Smooth muscle cell (in vitro differentiated cells): ENCODE measurements around the gene ITGA11. TPM values are rescaled to one million over a fixed set of nuclear protein-coding genes. Genes with fewer than 3 reads are reported as not detected.
A peak's percentile ranks its signal among the peaks of the same experiment; 100 is the strongest.

Source experiments
- DNase-seq: peaks from one replicate; lab custom pipeline; 2025; ENCODE audit not compliant: unreplicated experiment; lab: John Stamatoyannopoulos, UW
- H2AFZ ChIP-seq: fragments of 200-600 bp; sonication (generic); 2 replicates; pipeline ENCODE4 v1.6.0; 2016; ENCODE audit warnings: antibody characterized with exemption, low read depth, mild to moderate bottlenecking
- H3F3A ChIP-seq: fragments of 200-600 bp; sonication (generic); 2 replicates; pipeline ENCODE4 v1.6.0; 2017; ENCODE audit warnings: antibody characterized with exemption, low read depth
- H3K27ac ChIP-seq: fragments of 200-600 bp; sonication (generic); 2 replicates; pipeline ENCODE4 v1.5.1; 2016; ENCODE audit warnings: low read depth, mild to moderate bottlenecking
- H3K27me3 ChIP-seq: fragments of 200-600 bp; sonication (generic); 2 replicates; pipeline ENCODE4 v1.6.1; 2016; ENCODE audit warnings: low read depth, mild to moderate bottlenecking
- H3K36me3 ChIP-seq: fragments of 200-600 bp; sonication (generic); 2 replicates; pipeline ENCODE4 v1.5.1; 2016; ENCODE audit warnings: low read depth
- H3K4me1 ChIP-seq: fragments of 200-600 bp; sonication (generic); 2 replicates; pipeline ENCODE4 v1.5.1; 2016; ENCODE audit warnings: low read depth
- H3K4me2 ChIP-seq: fragments of 200-600 bp; sonication (generic); 2 replicates; pipeline ENCODE4 v1.6.0; 2016; ENCODE audit warnings: mild to moderate bottlenecking
- H3K4me3 ChIP-seq: fragments of 200-600 bp; sonication (generic); 2 replicates; pipeline ENCODE4 v1.5.1; 2016; ENCODE audit warnings: mild to moderate bottlenecking
- H3K79me2 ChIP-seq: fragments of 200-600 bp; sonication (generic); 2 replicates; pipeline ENCODE4 v1.6.0; 2016; ENCODE audit warnings: low read depth, mild to moderate bottlenecking
- H3K9ac ChIP-seq: fragments of 200-600 bp; sonication (generic); 2 replicates; pipeline ENCODE4 v1.6.0; 2016; ENCODE audit warnings: low read depth
- H3K9me3 ChIP-seq: fragments of 200-600 bp; sonication (generic); replicated peaks from 2 replicates; pipeline ENCODE4 v1.5.1; 2016; ENCODE audit warnings: low read depth
- H4K20me1 ChIP-seq: fragments of 200-600 bp; sonication (generic); 2 replicates; pipeline ENCODE4 v1.6.0; 2016; ENCODE audit warnings: low read depth
- WGBS: methylation state at CpG from one replicate; pipeline ENCODE4 v1.1.7; 2016; ENCODE audit warnings: low lambda C conversion rate; 5-methylcytosine and 5-hydroxymethylcytosine counted together
- polyA plus RNA-seq: library from polyadenylated mRNA; unstranded; fragments of >200 nt; fragmentation: Nextera tagmentation; extraction: Ambion mirVana; gene quantifications from 2 replicates; pipeline ENCODE4 v1.2.1, GENCODE V29; 2016
- total RNA-seq: library from RNA; depleted of rRNA; stranded (reverse); fragments of >200 nt; gene quantifications from 2 replicates; pipeline ENCODE4 v1.2.3, GENCODE V29; 2014
- TF ChIP-seq, protein P1 (sequence below): fragments of 200-600 bp; sonication (generic); IDR thresholded peaks from 2 replicates; pipeline ENCODE4 v1.5.1; 2017; ENCODE audit warnings: borderline replicate concordance, mild to moderate bottlenecking, antibody characterized with exemption; ENCODE audit not compliant: insufficient read depth, poor library complexity, severe bottlenecking

The ITGA11 gene
- total and polyA plus RNA-seq, 2 experiments from 2014 or later, result 87.8 to 133 TPM

DNA sequence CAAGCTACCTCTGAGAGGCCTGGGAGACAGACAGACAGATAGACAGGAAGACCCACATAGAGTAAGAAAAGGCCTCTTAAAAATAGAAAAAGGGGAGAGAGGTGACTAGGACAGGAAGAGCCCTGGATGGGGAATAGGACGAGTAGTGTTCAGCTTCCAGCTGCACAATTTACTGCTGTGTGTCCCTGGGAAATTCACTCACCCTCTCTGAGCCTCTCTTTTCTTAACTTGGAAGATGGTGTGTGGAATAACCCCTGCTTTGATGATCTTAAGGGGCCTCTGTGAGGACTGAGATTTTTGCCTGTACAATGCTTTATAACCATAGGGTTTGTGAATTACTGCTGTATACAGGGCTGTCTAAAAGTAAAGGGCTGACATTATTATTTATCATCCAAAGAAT is 116.9 kb downstream of the ITGA11 start:
- Histone ChIP-seq H3K4me2 (no peak overlapping the region), H2AFZ (no peak overlapping the region), H4K20me1 (no peaks in the 10 kb centered on the region), H3K27me3 (no peaks in the 10 kb centered on the region), H3K79me2 (no peaks in the 10 kb centered on the region), H3K36me3 (no peaks in the 10 kb centered on the region), H3K4me1 (peaks cover 23% of the 10 kb centered on the region), H3K27ac (no peak overlapping the region), H3K9me3 (no peaks in the 10 kb centered on the region), H3K4me3 (no peak overlapping the region), H3K9ac (no peak overlapping the region), H3F3A (no peaks in the 10 kb centered on the region)
- TF ChIP-seq, protein P1, sequence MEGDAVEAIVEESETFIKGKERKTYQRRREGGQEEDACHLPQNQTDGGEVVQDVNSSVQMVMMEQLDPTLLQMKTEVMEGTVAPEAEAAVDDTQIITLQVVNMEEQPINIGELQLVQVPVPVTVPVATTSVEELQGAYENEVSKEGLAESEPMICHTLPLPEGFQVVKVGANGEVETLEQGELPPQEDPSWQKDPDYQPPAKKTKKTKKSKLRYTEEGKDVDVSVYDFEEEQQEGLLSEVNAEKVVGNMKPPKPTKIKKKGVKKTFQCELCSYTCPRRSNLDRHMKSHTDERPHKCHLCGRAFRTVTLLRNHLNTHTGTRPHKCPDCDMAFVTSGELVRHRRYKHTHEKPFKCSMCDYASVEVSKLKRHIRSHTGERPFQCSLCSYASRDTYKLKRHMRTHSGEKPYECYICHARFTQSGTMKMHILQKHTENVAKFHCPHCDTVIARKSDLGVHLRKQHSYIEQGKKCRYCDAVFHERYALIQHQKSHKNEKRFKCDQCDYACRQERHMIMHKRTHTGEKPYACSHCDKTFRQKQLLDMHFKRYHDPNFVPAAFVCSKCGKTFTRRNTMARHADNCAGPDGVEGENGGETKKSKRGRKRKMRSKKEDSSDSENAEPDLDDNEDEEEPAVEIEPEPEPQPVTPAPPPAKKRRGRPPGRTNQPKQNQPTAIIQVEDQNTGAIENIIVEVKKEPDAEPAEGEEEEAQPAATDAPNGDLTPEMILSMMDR, result no peak
- DNase-seq, result no peak
- WGBS, result 96% methylated on average over 1 of the region's 1 CpG

- no peak overlapping the region for H3K9ac ChIP-seq
- H3K4me1 ChIP-seq, result peaks cover 23% of the 10 kb centered on the region
- H4K20me1 ChIP-seq, result no peaks in the 10 kb centered on the region
- no peak overlapping the region for H3K4me3 ChIP-seq
- H3F3A ChIP-seq, result no peaks in the 10 kb centered on the region
- DNase-seq, result no peak
- no peaks in the 10 kb centered on the region for H3K79me2 ChIP-seq
- no peaks in the 10 kb centered on the region for H3K9me3 ChIP-seq
- TF ChIP-seq, protein P1, result no peak
- no peaks in the 10 kb centered on the region for H3K36me3 ChIP-seq
- H3K27ac ChIP-seq, result peak overlapping the region; percentile 57
- H2AFZ ChIP-seq, result no peak overlapping the region
- 93% methylated on average over 11 of the region's 11 CpGs for WGBS
- no peak overlapping the region for H3K4me2 ChIP-seq
- H3K27me3 ChIP-seq, result no peaks in the 10 kb centered on the region
Observed at GRCh38 chr15:68314563-68314962, 117.4 kb downstream of the ITGA11 start.

DNA sequence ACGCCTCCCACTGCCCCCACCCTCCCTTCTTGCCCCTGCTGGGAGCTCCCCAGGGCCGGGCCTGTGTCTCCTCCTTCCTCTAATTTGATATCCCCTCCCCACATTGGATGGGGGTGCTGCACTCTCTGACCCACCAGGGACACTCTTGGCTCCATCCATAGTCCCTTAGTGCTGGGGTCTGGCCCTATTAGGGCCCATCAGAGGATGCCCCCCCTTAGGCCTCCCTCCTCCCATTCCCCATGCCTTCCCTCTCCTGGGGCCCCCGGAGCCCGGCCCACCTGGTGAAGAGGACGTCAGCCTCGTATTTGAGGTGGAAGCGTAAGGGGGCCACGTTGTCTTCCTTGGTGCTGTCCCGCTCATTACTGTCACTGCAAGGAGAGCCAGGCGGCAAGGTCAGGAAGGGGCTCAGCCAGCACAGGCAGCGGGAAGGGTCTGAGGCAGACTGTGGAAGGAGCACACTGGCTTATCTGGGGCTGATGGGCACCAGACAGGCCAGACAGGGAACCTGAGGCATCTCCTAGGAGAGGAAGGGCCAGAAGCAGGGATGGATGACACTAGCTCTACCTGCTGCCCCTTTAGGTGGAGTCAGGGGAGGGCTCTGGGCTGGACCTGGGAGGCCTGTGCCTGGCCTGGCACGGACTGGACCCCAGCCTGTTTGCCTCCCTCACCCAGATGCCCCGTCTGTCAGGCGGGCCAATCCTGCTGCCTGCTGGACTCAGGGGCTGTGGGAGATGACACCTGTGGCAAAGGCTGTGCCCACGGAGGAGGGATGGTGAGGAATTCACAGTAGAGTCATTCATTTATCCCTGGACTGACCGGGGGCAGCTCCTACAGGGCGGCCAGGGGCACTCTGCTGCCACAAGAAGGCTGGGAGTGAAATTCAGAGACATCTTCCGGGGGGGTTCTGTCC is 118.2 kb downstream of the ITGA11 start:
- no peak overlapping the region for H3K9ac ChIP-seq
- no peaks in the 10 kb centered on the region for H3K9me3 ChIP-seq
- peak overlapping the region; percentile 57 for H3K27ac ChIP-seq
- H3K36me3 ChIP-seq, result peaks cover 2% of the 10 kb centered on the region
- 95% methylated on average over 18 of the region's 18 CpGs for WGBS
- DNase-seq, result no peak
- H3K4me1 ChIP-seq, result peaks cover 23% of the 10 kb centered on the region
- H3K79me2 ChIP-seq, result no peaks in the 10 kb centered on the region
- no peaks in the 10 kb centered on the region for H3K27me3 ChIP-seq
- no peak overlapping the region for H3K4me3 ChIP-seq
- H2AFZ ChIP-seq, result no peak overlapping the region
- no peaks in the 10 kb centered on the region for H3F3A ChIP-seq
- TF ChIP-seq, protein P1, result no peak
- H4K20me1 ChIP-seq, result no peaks in the 10 kb centered on the region
- H3K4me2 ChIP-seq, result peak overlapping the region; percentile 36
